GM12891 (cell line): Measurements from ENCODE around the gene PHKA1.

Experiments used
- PAX5 ChIP-seq: IDR thresholded peaks from 2 replicates; pipeline ENCODE4 v1.6.1; 2011; ENCODE audit warnings: low read length, moderate library complexity, mild to moderate bottlenecking; ENCODE audit not compliant: insufficient read depth, severe bottlenecking
- POLR2A ChIP-seq: IDR thresholded peaks from 2 replicates; pipeline ENCODE4 v1.6.1; 2011; ENCODE audit warnings: low read depth, low read length, control low read depth
- POLR2AphosphoS5 ChIP-seq: IDR thresholded peaks from 2 replicates; pipeline ENCODE4 v1.6.1; 2011; ENCODE audit warnings: low read depth, low read length, control low read depth
- POU2F2 ChIP-seq: IDR thresholded peaks from 2 replicates; pipeline ENCODE4 v1.6.1; 2011; ENCODE audit warnings: low read depth, mild to moderate bottlenecking, control low read depth, low read length, moderate library complexity
- SPI1 ChIP-seq: IDR thresholded peaks from 2 replicates; pipeline ENCODE4 v1.6.1; 2011; ENCODE audit warnings: low read depth, low read length, control low read depth
- TAF1 ChIP-seq: IDR thresholded peaks from 2 replicates; pipeline ENCODE4 v1.6.1; 2011; ENCODE audit warnings: low read depth, low read length, control low read depth

DNA sequence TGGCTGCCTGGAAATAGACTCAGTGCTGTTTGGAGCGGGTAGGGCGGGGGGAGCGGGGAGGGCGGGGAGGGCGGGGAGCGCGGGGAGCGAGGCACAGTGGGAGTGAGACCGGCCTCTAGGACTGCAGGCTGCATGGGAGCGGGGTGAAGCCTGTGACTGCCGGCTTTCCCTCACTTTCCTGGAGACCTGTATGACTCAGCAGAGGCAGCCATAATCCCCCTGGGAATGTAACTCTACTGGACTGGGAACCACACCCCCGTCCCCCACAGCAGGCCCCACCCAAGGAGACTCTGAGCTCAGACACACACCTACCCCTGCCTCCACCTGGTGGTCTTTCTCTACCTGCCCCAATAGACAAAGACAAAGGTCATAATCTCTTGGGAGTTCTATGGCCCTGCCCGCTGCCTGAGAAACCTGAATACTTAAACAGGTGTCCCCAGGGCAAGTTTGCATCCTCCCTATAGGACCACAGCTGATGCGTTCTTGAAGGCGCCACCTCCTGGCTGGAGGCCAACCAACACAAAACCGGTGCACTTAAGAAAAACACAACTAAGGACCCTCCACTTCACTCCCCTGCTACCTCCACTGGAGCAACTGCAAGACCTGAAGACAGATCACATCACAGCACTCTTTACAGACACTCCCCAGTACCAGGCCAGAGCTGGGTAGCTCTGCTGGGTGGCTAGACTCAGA is 159.5 kb downstream of the PHKA1 start:
- TF ChIP-seq POLR2A (no peak), TAF1 (no peak), POLR2AphosphoS5 (no peak), POU2F2 (no peak), PAX5 (no peak), SPI1 (no peak)
